ENCODE data around the gene UCK2.

UCK2 gene

GRCh38 chr1:165915932-165916348 is 88.5 kb downstream of the UCK2 start:
- Histone ChIP-seq H3K9me3 (ENCODE audit: control insufficient read depth, insufficient read depth, low read length) (no peaks in the 10 kb centered on the region), H3K27me3 (ENCODE audit: control insufficient read depth, low read length) (no peaks in the 10 kb centered on the region), H3K27ac (ENCODE audit: low read depth, low read length) (no peak overlapping the region), H4K20me1 (ENCODE audit: control insufficient read depth, insufficient read depth, low read depth, low read length) (no peaks in the 10 kb centered on the region), H3K4me3 (ENCODE audit: low read length) (no peak overlapping the region), H3F3A (ENCODE audit: control insufficient read depth, insufficient read depth) (no peaks in the 10 kb centered on the region), H3K36me3 (ENCODE audit: control insufficient read depth, low read length) (no peaks in the 10 kb centered on the region), H3K9me2 (replicated peaks; ENCODE audit: control insufficient read depth, low read length) (no peaks in the 10 kb centered on the region), H3K4me1 (ENCODE audit: control insufficient read depth, low read length) (0 out of 2 replicates have a peak, but pooled peaks cover 3% of the 10 kb centered on the region), H3K4me2 (ENCODE audit: low read length) (no peak overlapping the region), H3K79me2 (ENCODE audit: control insufficient read depth, low read length) (no peaks in the 10 kb centered on the region)
- TF ChIP-seq EZH2phosphoT487 (IDR thresholded peaks at IDR 0.05; ENCODE audit: borderline replicate concordance, low read length), result no peak

GRCh38 chr1:165917166-165917565 is 89.8 kb downstream of the UCK2 start:
- H3K9me3 ChIP-seq (ENCODE audit: control insufficient read depth, insufficient read depth, low read length), result no peaks in the 10 kb centered on the region
- H3K9me2 ChIP-seq (replicated peaks; ENCODE audit: control insufficient read depth, low read length), result no peaks in the 10 kb centered on the region
- H3K4me1 ChIP-seq (ENCODE audit: control insufficient read depth, low read length), result 0 out of 2 replicates have a peak, but pooled peaks cover 3% of the 10 kb centered on the region

GRCh38 chr1:165924117-165924516 is 96.7 kb downstream of the UCK2 start:
- 0 out of 2 replicates have a peak, but pooled peaks cover 2% of the 10 kb centered on the region for H3F3A ChIP-seq (ENCODE audit: control insufficient read depth, insufficient read depth)
- no peaks in the 10 kb centered on the region for H3K9me2 ChIP-seq (replicated peaks; ENCODE audit: control insufficient read depth, low read length)
- no peaks in the 10 kb centered on the region for H3K79me2 ChIP-seq (ENCODE audit: control insufficient read depth, low read length)
- H3K4me1 ChIP-seq (ENCODE audit: control insufficient read depth, low read length), result peaks cover 16% of the 10 kb centered on the region
- H3K9me3 ChIP-seq (ENCODE audit: control insufficient read depth, insufficient read depth, low read length), result no peaks in the 10 kb centered on the region
- no peak overlapping the region for H3K4me2 ChIP-seq (ENCODE audit: low read length)
- 0 out of 2 replicates have a peak, but pooled peaks cover 4% of the 10 kb centered on the region for H3K27me3 ChIP-seq (ENCODE audit: control insufficient read depth, low read length)
- H4K20me1 ChIP-seq (ENCODE audit: control insufficient read depth, insufficient read depth, low read depth, low read length), result 0 out of 2 replicates have a peak, but pooled peaks cover 3% of the 10 kb centered on the region
- H3K27ac ChIP-seq (ENCODE audit: low read depth, low read length), result no peak overlapping the region
- no peaks in the 10 kb centered on the region for H3K36me3 ChIP-seq (ENCODE audit: control insufficient read depth, low read length)
- no peak for TF ChIP-seq EZH2phosphoT487 (IDR thresholded peaks at IDR 0.05; ENCODE audit: borderline replicate concordance, low read length)
- TF ChIP-seq CTCF (IDR thresholded peaks at IDR 0.05; ENCODE audit: low read depth, low read length, poor library complexity, severe bottlenecking), result no peak
- no peak overlapping the region for H3K4me3 ChIP-seq (ENCODE audit: low read length)

More at GRCh38 chr1:165917166-165917565, 89.8 kb downstream of the UCK2 start:
- no peaks in the 10 kb centered on the region for H3K27me3 ChIP-seq (ENCODE audit: control insufficient read depth, low read length)
- no peaks in the 10 kb centered on the region for H3K79me2 ChIP-seq (ENCODE audit: control insufficient read depth, low read length)
- TF ChIP-seq EZH2phosphoT487 (IDR thresholded peaks at IDR 0.05; ENCODE audit: borderline replicate concordance, low read length) (no peak), CTCF (IDR thresholded peaks at IDR 0.05; ENCODE audit: low read depth, low read length, poor library complexity, severe bottlenecking) (no peak)
- H3K36me3 ChIP-seq (ENCODE audit: control insufficient read depth, low read length), result no peaks in the 10 kb centered on the region
- no peak overlapping the region for H3K4me2 ChIP-seq (ENCODE audit: low read length)
- no peaks in the 10 kb centered on the region for H3F3A ChIP-seq (ENCODE audit: control insufficient read depth, insufficient read depth)
- H3K4me3 ChIP-seq (ENCODE audit: low read length), result no peak overlapping the region
- H3K27ac ChIP-seq (ENCODE audit: low read depth, low read length), result no peak overlapping the region
- no peaks in the 10 kb centered on the region for H4K20me1 ChIP-seq (ENCODE audit: control insufficient read depth, insufficient read depth, low read depth, low read length)

GRCh38 chr1:165925498-165926079 is 98.2 kb downstream of the UCK2 start:
- no peak overlapping the region for H3K4me3 ChIP-seq (ENCODE audit: low read length)
- 0 out of 2 replicates have a peak, but pooled peaks cover 2% of the 10 kb centered on the region for H3F3A ChIP-seq (ENCODE audit: control insufficient read depth, insufficient read depth)
- H3K36me3 ChIP-seq (ENCODE audit: control insufficient read depth, low read length), result no peaks in the 10 kb centered on the region
- 0 out of 2 replicates have a peak, but pooled peaks cover 4% of the 10 kb centered on the region for H3K27me3 ChIP-seq (ENCODE audit: control insufficient read depth, low read length)
- no peak overlapping the region for H3K27ac ChIP-seq (ENCODE audit: low read depth, low read length)
- no peaks in the 10 kb centered on the region for H3K79me2 ChIP-seq (ENCODE audit: control insufficient read depth, low read length)
- no peaks in the 10 kb centered on the region for H3K9me3 ChIP-seq (ENCODE audit: control insufficient read depth, insufficient read depth, low read length)
- H3K4me2 ChIP-seq (ENCODE audit: low read length), result no peak overlapping the region
- 0 out of 2 replicates have a peak, but pooled peaks cover 3% of the 10 kb centered on the region for H4K20me1 ChIP-seq (ENCODE audit: control insufficient read depth, insufficient read depth, low read depth, low read length)
- H3K4me1 ChIP-seq (ENCODE audit: control insufficient read depth, low read length), result peaks cover 16% of the 10 kb centered on the region
- TF ChIP-seq EZH2phosphoT487 (IDR thresholded peaks at IDR 0.05; ENCODE audit: borderline replicate concordance, low read length), result no peak
- no peak for TF ChIP-seq CTCF (IDR thresholded peaks at IDR 0.05; ENCODE audit: low read depth, low read length, poor library complexity, severe bottlenecking)
- H3K9me2 ChIP-seq (replicated peaks; ENCODE audit: control insufficient read depth, low read length), result no peaks in the 10 kb centered on the region
